Activated gamma-delta T cell treated with anti-CD3 and anti-CD28 coated beads, Interleukin-2, amount 50 U/mL, for 16 hours (primary cell): ENCODE data around the gene ZNF784.

Experiments used
- DNase-seq: peaks from one replicate; pipeline ENCODE4 v3.0.0-alpha.2; 2020; ENCODE audit warnings: low read depth

ZNF784 gene, protein sequence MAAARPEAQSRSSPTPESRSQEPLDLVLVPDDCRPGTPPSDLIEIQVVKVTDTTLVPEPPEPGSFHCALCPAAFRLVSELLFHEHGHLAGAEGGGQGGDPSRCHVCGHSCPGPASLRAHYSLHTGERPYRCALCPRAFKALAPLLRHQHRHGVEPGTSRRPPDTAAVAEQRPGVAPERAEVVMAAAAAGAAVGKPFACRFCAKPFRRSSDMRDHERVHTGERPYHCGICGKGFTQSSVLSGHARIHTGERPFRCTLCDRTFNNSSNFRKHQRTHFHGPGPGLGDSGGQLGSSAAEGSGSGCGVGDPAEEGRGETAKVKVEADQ

DNA sequence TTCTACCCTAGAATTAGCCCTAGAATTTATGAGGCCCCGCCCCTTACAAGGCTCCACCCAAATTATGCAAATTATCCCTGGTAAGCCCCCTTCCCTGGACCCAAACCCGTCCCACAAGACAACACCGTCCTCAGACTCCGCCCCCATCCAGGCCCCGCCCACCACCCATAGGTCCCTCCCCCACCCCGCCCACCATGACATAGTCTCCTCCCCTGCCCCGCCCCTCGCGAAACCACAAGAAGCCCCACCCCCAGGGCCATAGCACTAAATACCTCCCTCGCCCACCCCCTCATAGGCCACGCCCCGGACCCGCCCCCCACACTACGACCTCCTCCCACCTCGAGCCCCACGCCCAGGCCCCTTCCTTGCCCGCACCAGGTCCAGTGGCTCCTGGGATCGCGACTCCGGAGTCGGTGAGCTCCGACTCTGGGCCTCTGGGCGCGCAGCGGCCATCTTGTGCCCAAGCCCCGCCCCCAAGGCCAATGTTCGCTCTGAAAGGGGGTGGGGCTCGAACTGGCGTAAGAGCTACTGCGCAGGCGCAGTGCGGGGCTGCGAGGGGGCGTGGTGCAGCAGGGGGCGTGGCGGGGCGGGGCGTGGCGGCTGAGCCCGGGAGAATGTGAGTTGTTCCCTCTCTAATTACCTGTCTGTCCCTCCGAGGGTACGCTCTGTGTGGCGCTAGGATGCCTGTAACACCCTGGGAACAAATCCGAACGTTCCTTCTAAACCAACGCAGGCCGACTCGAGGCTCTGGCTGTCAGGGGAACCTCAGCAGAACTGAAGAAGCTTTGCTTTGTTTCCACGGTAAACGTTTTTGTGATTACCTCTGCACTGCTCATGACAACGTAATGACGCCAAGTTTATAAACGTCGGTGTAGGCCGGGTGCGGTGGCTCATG is at the start of gene ZNF784:
TSS of gene ZNF784 (minus strand) at position 458 of the 895 bp plus-strand sequence. CDS start at position 453, 5 bp downstream.
- peak; percentile 91 for DNase-seq

DNA sequence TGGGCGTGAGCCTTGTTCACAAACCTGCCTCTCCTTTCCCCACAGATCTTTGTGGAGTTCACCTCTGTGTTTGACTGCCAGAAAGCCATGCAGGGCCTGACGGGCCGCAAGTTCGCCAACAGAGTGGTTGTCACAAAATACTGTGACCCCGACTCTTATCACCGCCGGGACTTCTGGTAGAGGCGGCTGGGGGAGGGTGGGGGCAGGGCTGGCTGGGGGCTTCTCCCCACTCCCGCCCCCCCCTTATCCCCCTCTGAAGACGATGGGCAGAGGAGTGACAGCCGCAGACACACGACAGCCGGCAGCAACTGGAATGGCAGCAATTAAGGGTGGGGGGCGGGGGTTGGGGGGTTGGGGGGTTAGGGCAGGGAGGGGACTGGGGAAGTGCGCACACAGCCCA is 49.5 kb upstream of the ZNF784 start:
- DNase-seq = no peak

DNA sequence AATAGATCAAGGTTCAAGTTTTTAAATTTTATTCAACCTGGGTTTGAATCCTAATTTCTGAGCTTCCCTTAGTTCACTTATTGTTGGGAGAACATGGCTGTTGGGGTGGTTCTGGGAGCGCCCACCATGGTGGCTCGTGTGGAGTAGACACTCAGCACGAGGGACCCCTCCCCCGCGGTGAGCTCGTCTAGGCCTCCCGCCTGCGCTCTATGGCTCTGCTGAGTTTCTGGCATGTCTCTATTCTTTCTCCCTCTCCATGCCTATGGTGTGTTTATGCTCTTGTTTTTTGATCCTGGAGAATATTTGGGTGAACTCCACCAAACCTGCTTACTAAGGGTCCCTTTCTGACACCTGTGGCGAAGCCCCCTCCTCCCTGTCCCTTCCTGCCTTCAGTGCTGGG is 49.1 kb upstream of the ZNF784 start:
- DNase-seq = no peak

DNA sequence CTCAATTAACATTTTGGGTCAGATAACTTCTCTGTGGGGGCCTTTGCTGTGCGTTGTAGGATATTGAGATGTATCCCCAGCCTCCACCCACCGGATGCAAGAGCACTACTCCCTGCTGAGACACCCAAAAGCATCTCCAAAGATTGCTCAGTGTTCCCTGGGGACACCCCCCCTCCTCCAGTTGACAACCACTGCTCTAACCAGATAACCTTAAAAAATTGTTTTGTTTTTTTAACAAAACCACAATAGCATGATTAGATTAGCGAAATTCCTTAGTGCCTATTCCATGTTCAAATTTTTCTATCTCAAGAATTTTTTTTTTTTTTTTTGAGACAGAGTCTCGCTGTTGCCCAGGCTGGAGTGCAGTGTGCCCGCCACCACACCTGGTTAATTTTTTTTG is 48.1 kb upstream of the ZNF784 start:
- DNase-seq = no peak

DNA sequence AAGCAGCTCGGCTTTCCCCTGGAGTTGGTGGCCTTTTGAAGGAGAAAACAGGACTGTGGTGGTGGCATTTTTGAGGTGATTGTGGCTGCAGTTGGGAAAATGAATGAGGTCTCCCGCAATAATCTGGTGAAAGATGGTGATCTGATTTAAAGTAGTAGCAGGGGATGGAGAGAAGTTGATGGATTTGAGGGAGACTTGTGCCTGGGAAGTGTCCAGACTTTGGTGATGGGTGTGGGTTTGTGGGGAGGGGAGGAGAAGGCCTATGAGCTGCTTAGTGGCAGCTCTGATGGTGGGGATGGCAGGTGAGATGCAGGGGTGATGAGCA is 46.6 kb upstream of the ZNF784 start:
- no peak for DNase-seq

DNA sequence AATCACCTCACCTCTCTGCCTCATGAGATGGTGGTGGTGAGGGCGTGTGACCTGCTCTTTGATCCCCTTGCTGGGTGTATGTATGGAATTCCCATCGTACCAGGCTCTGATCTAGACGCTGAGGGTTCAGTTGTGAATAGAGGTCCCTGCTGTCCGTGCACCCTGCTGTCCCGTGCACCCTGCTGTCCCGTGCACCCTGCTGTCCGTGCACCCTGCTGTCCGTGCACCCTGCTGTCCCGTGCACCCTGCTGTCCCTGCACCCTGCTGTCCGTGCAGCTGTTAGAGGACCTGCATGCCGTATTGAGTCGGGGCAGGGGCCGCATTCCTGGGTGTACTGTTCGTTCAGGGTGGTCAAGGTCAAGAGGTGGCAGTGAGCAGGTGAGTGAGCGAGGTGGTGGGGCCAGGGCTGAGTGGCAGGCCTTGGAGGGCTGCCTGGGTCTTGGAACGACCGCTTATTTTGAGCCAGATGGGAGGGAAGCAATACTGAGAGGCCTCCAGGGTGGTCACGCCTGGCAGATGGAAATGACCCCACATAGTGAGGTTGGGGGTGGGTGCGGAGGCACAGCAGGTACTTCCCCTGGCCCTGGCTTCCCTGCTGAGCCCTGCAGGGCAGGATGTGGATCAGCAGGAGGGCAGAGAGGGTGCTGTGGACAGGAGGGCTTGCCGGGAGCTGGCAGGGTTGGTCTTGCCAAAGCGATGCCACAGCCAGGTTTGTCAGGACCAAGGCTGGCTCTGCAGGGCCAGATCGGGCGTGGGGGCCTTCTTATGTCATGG is 46.1 kb upstream of the ZNF784 start:
- DNase-seq = no peak

DNA sequence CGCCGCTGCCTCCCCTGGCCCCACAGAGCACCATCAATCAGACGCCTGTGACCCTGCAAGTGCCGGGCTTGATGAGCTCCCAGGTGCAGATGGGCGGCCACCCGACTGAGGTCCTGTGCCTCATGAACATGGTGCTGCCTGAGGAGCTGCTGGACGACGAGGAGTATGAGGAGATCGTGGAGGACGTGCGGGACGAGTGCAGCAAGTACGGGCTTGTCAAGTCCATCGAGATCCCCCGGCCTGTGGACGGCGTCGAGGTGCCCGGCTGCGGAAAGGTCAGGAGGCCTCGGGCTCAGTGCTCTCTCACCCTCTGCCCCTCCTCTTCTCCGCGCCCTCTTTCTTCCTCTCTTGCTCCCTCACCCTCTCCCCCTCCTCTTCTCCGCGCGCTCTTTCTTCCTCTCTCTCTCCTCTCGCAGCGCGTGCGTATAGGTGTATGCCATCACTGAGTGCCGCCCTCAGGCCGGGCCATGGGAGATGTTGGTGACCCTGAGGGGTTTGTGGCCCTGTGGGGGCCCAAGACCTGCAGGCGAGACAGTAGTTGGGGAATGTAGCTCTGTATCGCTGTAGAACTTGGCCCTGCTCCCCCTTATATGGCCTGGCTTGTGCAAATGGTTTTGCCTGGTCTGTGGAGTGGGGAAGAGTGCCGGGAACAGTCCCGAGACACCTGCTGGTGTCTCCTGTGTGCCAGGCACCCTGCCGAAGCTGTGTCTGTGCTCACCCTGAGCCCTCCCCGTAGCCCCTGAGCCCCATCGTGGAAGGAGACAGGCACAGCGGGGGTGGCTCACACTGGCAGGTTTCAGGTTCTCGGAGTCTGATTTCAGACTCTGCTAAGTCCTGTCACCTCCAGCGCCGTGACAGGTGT is 45.3 kb upstream of the ZNF784 start:
- no peak for DNase-seq

DNA sequence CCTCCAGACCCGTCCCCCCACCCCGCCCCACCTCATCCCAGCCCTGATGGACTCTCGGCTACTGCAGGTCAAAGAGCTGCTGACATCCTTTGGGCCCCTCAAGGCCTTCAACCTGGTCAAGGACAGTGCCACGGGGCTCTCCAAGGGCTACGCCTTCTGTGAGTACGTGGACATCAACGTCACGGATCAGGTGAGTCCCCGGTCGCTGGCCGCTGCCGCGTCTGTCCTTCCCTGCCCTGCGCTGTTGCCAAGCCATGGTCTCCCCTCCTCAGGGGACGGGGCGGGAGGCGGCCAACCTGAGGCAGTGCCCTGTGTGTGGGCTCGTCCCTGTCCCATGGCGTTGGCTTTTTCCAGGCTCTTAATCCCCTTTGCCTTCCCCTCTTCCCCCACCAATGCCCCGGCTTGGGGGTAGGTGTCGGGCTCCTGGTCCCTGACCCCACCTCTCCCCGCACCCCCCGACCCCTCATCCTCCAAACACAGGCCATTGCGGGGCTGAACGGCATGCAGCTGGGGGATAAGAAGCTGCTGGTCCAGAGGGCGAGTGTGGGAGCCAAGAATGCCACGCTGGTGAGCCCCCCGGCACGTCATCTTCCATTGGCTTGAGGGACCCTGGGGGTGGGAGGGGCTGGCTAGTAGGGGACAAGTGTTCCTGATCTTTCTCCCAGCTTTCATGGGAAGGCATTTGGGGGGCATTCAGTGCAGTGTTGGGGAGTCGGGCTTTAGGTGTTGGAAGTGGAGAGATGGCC is 44.4 kb upstream of the ZNF784 start:
- DNase-seq = no peak

DNA sequence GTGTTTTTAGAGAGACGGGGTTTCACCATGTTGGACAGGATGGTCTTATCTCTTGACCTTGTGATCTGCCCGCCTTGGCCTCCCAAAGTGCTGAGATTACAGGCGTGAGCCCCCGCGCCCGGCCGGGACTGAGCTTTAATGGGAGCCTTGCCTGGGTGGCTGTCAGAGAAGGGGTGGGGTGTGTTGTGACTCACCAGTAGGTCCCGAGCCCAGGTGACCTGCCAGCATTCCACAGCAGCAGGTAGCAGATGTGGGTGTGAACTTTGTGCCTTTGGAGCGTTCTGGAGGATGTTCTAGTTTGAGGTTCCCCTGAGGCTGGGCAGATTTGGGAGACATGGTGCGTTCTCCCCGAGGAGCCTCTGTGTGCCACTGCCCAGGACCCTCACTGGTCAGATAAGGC is 43.6 kb upstream of the ZNF784 start:
- DNase-seq = no peak

DNA sequence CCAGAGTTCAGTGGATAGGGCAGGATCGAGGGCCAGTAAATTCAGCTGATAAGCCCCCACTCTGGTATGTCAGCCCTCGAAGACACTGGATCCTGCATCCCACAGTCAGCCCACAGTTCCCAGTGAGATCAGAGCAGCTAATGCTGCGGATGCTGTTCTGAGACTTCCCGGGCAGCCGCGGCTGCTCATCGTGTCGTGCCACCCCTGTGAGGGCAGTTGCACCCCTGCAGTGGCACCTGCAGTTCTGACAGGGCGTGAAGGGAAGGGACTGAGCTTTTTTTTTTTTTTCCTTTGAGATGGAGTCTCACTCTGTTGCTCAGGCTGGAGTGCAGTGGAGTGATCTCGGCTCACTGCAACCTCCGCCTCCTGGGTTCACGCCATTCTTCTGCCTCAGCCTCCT is 43.1 kb upstream of the ZNF784 start:
- no peak for DNase-seq

DNA sequence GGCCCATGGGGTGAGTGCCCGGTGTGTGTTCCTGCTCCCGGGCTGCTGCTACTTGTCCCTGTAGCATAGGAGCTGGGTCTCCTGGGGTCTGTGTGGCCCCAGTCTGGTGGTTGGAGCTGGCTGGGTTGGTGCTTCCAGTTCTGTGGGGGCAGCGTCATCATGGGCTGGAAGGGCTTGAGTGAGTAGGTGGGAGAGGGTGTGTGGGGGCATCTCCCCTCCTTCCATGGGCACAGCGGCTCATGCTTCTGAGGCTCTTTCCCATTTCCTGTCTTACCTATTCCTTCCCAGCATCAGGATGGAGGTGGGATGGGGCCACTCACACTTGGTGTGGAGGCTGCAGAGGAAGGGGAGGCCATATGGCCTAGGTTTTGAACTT is 42.6 kb upstream of the ZNF784 start:
- DNase-seq = no peak

DNA sequence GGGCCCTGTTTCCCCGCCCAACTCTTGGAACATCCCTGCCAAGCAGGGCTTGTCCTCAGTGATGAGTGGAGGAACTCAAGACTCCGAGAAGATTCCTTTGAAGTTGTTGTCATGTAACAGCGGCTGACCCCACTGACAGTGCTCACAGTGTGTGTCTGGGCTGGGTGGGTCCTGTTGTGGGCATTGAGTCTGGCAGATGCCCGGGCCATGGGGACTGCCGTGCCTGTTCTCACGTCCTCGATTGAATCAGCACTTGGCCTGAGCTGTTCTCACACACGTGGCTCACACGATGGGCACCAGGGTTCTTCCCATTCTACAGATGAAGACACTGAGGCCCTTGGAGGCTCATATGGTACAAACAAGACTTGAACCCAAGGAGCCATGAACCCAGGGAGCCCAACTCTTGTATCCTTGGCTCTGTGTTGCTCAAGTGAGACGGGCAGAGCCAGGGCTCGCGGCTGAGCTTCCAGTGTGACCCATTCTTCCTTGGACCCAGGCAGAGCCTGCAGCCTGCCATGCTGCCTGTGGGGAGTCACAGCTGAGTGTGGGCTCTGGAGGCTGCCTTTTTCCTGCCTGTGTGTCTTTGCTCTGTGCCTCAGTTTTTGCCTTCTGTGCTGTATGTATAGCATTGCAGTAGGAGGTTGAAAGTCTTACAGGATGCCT is 42.1 kb upstream of the ZNF784 start:
- no peak for DNase-seq

DNA sequence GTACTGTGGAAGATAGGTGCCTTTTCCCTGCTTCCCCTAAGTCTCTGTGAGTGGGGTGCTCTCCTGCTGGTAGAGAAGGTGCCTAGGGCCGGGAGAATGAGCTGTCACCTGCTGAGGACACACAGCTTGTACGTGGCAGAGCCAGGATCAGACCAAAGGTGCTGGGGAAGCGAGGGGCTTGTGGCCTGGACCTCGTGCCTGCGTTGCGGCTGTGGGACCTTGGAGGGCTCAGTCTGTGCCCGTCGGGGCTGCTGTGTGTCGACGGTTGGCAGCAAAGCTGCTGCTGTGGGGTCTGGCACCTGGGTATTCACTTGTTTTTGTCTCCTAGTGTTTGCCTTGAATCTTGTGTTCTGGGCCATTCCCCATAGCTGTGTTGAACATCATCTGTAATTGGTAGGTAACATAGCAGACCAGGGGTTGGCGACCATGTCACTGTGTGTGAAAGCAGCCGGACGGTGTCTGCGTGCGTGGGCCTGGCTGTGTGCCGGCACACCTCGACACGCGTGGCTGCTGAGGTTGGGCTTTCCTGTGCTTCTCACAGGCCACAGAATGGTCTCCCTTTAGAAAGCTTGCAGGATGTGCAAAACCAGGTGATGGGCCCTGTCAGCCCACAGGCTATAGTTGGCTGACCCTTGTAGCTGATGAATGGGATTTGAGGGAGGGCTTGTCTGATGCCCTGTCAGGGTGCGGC is 39.6 kb upstream of the ZNF784 start:
- no peak for DNase-seq

DNA sequence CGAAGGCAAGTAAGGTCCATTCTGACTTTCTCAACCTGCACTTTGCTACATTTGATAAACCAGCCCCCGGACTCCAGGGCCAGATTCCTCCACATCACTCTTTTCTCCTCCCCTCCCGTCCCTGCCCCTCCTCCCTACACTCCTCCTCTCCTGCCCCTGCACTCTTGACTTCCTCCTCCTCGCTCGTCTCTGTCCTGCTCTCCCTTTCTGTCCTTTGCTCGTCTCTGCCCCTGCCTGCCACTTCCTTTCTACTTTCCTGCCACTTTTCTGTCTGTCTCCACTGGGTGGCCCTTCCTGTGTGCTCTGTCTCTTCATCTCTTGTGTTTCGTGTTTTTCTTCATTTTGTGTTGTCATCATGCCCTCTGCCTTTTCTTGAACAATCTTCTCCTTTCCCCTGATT is 37.5 kb upstream of the ZNF784 start:
- DNase-seq = no peak

DNA sequence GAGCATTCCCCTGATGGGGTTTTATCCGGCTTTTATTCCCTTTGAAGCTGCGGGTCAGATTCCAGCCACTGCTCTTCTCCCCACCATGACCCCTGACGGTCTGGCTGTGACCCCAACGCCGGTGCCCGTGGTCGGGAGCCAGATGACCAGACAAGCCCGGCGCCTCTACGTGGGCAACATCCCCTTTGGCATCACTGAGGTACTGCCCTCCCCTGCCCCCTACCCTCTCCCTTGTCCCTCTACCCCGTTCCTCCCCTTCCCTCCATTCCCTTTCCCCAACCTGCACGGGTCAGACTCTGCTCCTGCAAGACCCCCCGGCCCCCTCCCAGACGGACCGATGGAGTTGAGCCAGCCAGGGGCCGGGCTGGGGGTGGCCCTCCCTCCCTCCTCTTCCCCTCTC is 36.6 kb upstream of the ZNF784 start:
- no peak for DNase-seq

DNA sequence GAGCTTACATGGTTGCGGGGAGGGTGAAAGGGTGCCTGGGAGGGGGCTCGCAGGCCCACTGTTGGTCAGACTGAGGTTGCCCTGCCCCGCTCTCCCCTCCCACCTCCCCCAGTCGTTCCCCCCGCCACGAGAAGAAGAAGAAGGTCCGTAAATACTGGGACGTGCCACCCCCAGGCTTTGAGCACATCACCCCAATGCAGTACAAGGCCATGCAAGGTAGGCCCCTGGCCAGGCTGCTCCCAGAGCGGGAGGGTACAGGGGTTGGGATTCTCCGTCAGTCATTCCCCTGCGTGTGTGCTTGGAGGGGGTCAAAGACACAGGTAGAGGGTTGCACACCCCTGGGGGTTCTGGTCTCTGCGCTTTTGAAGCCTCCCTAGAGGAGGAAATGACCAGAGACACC is 36.0 kb upstream of the ZNF784 start:
- DNase-seq = no peak

DNA sequence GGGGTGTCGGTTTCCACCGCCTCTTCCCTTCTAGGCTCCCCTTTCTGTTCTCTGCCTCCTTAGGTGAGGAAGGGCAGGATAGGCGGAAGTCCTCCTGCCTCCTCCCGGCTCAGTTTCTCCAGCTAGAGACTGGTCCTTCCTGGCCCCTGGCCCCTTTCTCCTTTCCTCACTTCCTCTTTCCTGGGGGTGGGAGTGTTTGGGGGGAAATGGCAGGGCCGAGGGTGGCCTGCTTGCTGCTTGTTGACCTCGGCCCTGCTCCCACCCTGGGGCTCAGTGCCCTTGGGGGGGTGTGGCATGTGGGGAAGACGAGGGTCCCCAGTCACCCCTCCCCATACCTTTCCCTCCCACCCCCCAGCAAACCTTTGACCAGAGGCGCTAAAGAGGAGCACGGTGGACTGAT is 35.5 kb upstream of the ZNF784 start:
- DNase-seq = no peak

DNA sequence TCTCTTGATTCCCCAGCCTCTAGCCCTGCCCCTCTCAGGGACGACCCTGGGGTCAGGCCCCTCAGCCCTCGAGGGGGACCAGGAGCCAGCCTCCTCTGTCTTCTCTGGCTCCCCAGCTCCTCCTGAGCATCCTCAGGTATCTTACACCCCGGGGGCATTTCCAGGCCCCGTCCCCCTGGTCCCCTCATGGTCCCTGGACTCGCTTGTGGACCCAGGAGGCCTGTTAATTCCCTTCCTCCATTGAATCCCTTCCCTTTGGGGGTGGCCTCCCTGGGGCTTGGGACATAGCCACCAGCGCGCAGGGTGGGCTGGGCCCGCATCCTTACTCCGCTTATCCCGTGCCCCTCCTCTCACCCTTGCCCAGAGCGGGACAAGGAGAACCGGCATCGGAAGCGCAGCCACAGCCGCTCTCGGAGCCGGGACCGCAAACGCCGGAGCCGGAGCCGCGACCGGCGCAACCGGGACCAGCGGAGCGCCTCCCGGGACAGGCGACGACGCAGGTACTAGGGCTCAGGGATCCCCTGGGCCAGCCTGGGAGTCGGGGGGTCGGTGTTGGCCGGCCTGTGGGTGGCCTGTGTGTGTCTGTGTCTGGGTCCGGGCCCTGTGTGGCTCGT is 34.6 kb upstream of the ZNF784 start:
- no peak for DNase-seq

DNA sequence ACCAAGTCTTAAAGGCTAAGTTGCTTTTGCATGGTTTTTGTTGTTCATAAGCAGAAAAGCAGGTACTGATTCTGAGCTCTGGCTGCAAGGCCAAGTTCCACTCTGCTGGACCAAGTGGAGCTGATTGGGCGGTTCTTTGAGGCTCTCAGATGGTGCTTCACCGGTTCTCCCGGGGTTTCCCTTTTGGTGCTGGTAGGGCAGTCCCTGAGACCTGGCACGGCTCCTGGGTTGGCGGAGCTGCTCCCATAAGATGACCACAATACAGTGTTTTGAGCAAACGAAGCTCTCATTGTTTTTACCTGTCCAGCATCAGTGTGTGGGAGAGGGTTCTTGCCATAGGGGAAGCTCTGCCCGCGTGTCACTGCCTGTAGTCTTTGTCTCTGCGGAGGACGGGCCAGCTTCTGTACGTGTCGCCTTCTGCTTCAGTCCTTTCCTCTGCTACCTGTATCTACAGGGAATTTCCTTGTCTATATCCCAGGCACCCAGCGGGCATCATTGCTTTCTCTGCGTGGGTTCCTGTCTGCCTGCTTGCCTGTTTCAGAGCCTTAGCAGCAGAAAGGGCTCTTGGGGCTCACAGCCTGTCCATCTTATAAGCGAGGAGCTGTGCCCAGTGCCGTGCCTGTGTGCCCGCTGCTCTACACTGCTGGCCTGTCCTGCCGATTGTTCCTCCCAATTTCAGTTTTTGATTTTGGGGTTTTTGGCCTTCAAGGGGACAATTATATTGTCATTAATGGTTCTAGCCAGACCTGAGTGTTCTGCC is 32.8 kb upstream of the ZNF784 start:
- DNase-seq = no peak
